ENCODE measurements around the gene CYB5RL.

DNA sequence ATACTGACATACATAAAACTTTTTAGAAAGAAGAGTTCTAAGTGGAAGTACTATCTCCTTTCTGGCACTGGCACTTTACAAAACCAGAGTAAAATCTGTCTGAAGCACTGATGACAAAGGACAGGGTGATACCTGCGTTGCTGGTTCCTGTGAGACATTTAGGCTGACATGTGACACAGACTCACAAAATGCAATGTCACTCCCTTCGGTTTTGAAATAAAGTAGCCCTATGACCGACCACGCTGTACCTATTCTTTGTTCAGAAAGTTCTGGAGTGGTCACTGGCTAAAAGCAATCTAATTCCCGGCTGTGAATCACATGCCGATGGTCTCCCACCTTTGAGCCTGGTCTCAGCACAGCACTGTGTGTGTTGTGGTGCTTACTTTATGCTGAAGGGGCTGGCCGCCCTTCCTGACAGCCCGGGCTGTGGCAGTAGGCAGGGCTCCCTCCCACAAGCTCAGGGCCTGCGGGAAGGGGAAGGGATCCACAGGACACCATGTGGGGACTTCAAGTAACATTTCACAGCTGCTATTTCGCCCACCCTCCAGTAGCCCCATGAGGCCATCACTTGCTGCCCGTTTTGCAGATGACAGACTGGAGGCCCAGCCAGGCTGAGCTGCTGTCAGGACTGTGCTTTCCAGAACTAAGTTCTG is 48.2 kb upstream of the CYB5RL start:
- no peak for TF ChIP-seq EZH2phosphoT487 (IDR thresholded peaks at IDR 0.05; ENCODE audit: low read depth)
- TF ChIP-seq, protein P1, sequence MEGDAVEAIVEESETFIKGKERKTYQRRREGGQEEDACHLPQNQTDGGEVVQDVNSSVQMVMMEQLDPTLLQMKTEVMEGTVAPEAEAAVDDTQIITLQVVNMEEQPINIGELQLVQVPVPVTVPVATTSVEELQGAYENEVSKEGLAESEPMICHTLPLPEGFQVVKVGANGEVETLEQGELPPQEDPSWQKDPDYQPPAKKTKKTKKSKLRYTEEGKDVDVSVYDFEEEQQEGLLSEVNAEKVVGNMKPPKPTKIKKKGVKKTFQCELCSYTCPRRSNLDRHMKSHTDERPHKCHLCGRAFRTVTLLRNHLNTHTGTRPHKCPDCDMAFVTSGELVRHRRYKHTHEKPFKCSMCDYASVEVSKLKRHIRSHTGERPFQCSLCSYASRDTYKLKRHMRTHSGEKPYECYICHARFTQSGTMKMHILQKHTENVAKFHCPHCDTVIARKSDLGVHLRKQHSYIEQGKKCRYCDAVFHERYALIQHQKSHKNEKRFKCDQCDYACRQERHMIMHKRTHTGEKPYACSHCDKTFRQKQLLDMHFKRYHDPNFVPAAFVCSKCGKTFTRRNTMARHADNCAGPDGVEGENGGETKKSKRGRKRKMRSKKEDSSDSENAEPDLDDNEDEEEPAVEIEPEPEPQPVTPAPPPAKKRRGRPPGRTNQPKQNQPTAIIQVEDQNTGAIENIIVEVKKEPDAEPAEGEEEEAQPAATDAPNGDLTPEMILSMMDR (IDR thresholded peaks at IDR 0.05; ENCODE audit: low read depth, low read length) = no peak

All from OCI-LY3 (cell line).